GM23248 (cell line): ENCODE measurements around the gene WDR48. TPM values are rescaled to one million over a fixed set of nuclear protein-coding genes. Genes with fewer than 3 reads are reported as not detected.

Experiments used
- DNase-seq: peaks from one replicate; pipeline ENCODE4 v3.0.0-alpha.2; 2015
- H2AFZ ChIP-seq: fragments of 200-600 bp; sonication (generic); 2 replicates; pipeline ENCODE4 v1.6.1; 2016; ENCODE audit warnings: antibody characterized with exemption
- H3F3A ChIP-seq: fragments of 200-600 bp; sonication (generic); 2 replicates; pipeline ENCODE4 v1.6.1; 2016; ENCODE audit warnings: mild to moderate bottlenecking, antibody characterized with exemption, mixed run types; ENCODE audit not compliant: insufficient read depth
- H3K27ac ChIP-seq: fragments of 200-600 bp; sonication (generic); 2 replicates; pipeline ENCODE4 v1.5.1; 2016; ENCODE audit warnings: mild to moderate bottlenecking
- H3K27me3 ChIP-seq: fragments of 200-600 bp; sonication (generic); replicated peaks from 2 replicates; pipeline ENCODE4 v1.6.1; 2016; ENCODE audit warnings: mild to moderate bottlenecking; ENCODE audit not compliant: insufficient read depth
- H3K36me3 ChIP-seq: fragments of 200-600 bp; sonication (generic); 2 replicates; pipeline ENCODE4 v1.6.1; 2016; ENCODE audit warnings: low read depth, mild to moderate bottlenecking
- H3K4me1 ChIP-seq: fragments of 200-600 bp; sonication (generic); 2 replicates; pipeline ENCODE4 v1.6.1; 2016; ENCODE audit warnings: mild to moderate bottlenecking; ENCODE audit not compliant: insufficient read depth
- H3K4me2 ChIP-seq: fragments of 200-600 bp; sonication (generic); one replicate; pipeline ENCODE4 v1.6.1; 2016; ENCODE audit warnings: mild to moderate bottlenecking; ENCODE audit not compliant: unreplicated experiment
- H3K4me3 ChIP-seq: fragments of 200-600 bp; sonication (generic); 2 replicates; pipeline ENCODE4 v1.5.1; 2016; ENCODE audit warnings: mild to moderate bottlenecking
- H3K79me2 ChIP-seq: fragments of 200-600 bp; sonication (generic); 2 replicates; pipeline ENCODE4 v1.6.1; 2016; ENCODE audit warnings: mild to moderate bottlenecking; ENCODE audit not compliant: insufficient read depth
- H3K9ac ChIP-seq: fragments of 200-600 bp; sonication (generic); 2 replicates; pipeline ENCODE4 v1.6.1; 2016; ENCODE audit warnings: mild to moderate bottlenecking
- H3K9me2 ChIP-seq: fragments of 200-600 bp; sonication (generic); 2 replicates; pipeline ENCODE4 v1.6.1; 2016; ENCODE audit warnings: mixed run types, mild to moderate bottlenecking, moderate library complexity; ENCODE audit not compliant: insufficient read depth
- H3K9me3 ChIP-seq: fragments of 200-600 bp; sonication (generic); one replicate; pipeline ENCODE4 v1.6.1; 2017; ENCODE audit warnings: low read depth
- H4K20me1 ChIP-seq: fragments of 200-600 bp; sonication (generic); 2 replicates; pipeline ENCODE4 v1.6.0; 2016; ENCODE audit not compliant: insufficient read depth
- EZH2 ChIP-seq: fragments of 200-600 bp; sonication (generic); IDR thresholded peaks from 2 replicates; pipeline ENCODE4 v1.6.1; 2018; ENCODE audit warnings: antibody characterized with exemption, mild to moderate bottlenecking; ENCODE audit not compliant: insufficient read depth, poor library complexity, severe bottlenecking
- EZH2phosphoT487 ChIP-seq: fragments of 200-600 bp; sonication (generic); IDR thresholded peaks from 2 replicates; pipeline ENCODE4 v1.6.1; 2018; ENCODE audit warnings: antibody characterized with exemption, moderate library complexity, mild to moderate bottlenecking, low read depth; ENCODE audit not compliant: insufficient read depth
- WGBS, 2 experiments: methylation state at CpG; one replicate each; pipeline ENCODE4 v1.1.6; 2015 to 2017; ENCODE audit warnings: low lambda C conversion rate in 2 of 2, low coverage in 1 of 2; ENCODE audit errors: missing lambda C conversion rate in 2 of 2; 5-methylcytosine and 5-hydroxymethylcytosine counted together
- in situ Hi-C: fragments of 300-500 bp; cut with MboI; formaldehyde crosslinking; loops from 2 replicates; pipeline ENCODE4 v1.15.0; 2020
- polyA plus RNA-seq: library from polyadenylated mRNA; unstranded; fragments of >200 nt; fragmentation: Nextera tagmentation; extraction: Ambion mirVana; gene quantifications from 2 replicates; pipeline ENCODE4 v1.2.1, GENCODE V29; 2016
- total RNA-seq: library from RNA; depleted of rRNA; stranded (reverse); fragments of >200 nt; shearing (Covaris generic); gene quantifications from 2 replicates; pipeline ENCODE4 v1.2.3, GENCODE V29; 2014

The WDR48 gene
- total and polyA plus RNA-seq, 2 experiments from 2014 or later: 25.7 to 29.7 TPM

DNA sequence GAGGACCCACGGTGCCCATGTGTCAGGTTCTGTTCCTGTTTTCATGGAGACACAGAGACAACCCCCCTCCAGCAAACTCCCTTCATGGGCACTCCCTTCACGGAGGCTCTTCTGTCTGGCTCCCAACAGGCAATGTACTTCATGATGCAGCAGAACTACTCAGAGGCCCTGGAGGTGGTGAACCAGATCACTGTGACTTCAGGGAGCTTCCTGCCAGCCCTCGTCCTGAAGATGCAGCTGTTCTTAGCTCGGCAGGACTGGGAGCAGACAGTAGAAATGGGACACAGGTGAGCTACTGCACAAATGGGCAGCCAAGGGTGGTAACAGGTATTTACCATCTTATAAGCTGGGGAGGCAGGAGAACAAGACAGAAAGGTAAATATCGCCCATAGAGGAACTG is 62.6 kb downstream of the WDR48 start:
- Histone ChIP-seq H4K20me1 (no peaks in the 10 kb centered on the region), H3K4me2 (no peak overlapping the region), H3K9ac (no peak overlapping the region), H3K27me3 (no peaks in the 10 kb centered on the region), H3F3A (no peaks in the 10 kb centered on the region), H3K36me3 (no peaks in the 10 kb centered on the region), H3K79me2 (no peaks in the 10 kb centered on the region), H3K4me1 (no peaks in the 10 kb centered on the region), H3K4me3 (no peak overlapping the region), H3K9me2 (no peaks in the 10 kb centered on the region), H2AFZ (no peak overlapping the region), H3K27ac (no peak overlapping the region), H3K9me3 (no peaks in the 10 kb centered on the region)
- DNase-seq: no peak
- WGBS, 2 experiments: 67 to 73% methylated on average over 5 of the region's 5 CpGs
- TF ChIP-seq EZH2phosphoT487 (no peak), EZH2 (no peak)
- in situ Hi-C loops: no loop called here

DNA sequence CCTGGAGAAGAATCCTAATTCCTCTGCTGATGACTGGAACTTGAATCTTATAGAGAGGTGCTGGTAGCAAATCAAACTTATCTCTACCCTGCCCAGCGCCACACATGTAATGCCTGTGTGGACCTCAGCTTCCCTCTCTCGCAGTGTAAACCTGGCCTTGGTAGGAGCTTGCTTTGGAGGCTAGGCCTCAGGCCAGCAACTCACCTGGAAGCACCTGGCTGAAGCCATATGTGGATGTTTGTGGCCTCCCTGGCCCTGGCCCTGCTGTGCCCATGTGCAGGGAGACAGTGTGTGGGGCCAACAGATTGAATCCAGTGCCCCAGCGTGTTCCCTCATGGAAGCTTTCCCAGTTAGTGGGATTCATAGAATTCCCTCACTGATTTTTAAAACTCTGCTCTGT is 64.1 kb downstream of the WDR48 start:
- Histone ChIP-seq H4K20me1 (no peaks in the 10 kb centered on the region), H2AFZ (no peak overlapping the region), H3F3A (no peaks in the 10 kb centered on the region), H3K4me2 (no peak overlapping the region), H3K27ac (no peak overlapping the region), H3K79me2 (no peaks in the 10 kb centered on the region), H3K9me2 (no peaks in the 10 kb centered on the region), H3K9ac (no peak overlapping the region), H3K4me3 (no peak overlapping the region), H3K4me1 (no peaks in the 10 kb centered on the region), H3K27me3 (no peaks in the 10 kb centered on the region), H3K36me3 (no peaks in the 10 kb centered on the region), H3K9me3 (no peaks in the 10 kb centered on the region)
- 97 to 98% methylated on average over 3 of the region's 3 CpGs for WGBS, 2 experiments
- in situ Hi-C loops: no loop called here
- TF ChIP-seq EZH2: no peak
- DNase-seq: no peak

DNA sequence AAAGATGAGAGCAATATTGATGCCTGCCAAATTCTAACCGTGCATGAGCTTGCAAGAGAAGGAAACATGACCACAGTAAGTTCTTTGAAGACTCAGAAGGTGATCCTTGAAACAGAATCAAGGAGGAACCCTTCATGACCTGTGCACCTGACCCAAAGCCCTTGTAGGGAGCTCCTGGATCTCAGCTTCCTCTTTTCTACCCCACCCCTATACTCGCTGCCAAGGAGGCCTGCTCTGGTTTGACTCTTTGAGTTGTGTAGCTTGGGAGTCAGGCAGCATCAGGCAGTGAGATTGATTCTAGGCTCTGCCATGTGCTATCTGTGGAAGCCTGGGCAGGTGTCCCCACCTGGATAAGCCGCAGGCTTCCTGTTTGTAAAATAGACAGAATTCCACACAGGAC is 66.3 kb downstream of the WDR48 start:
- Histone ChIP-seq H2AFZ (no peak overlapping the region), H3K79me2 (no peaks in the 10 kb centered on the region), H3F3A (no peaks in the 10 kb centered on the region), H3K36me3 (no peaks in the 10 kb centered on the region), H3K27ac (no peak overlapping the region), H3K9me2 (no peaks in the 10 kb centered on the region), H3K4me1 (no peaks in the 10 kb centered on the region), H3K4me3 (no peak overlapping the region), H3K4me2 (no peak overlapping the region), H3K9me3 (no peaks in the 10 kb centered on the region), H3K9ac (no peak overlapping the region), H4K20me1 (no peaks in the 10 kb centered on the region), H3K27me3 (no peaks in the 10 kb centered on the region)
- in situ Hi-C loops: no loop called here
- TF ChIP-seq EZH2phosphoT487 (no peak), EZH2 (no peak)
- WGBS, 2 experiments: 76 to 84% methylated on average over 3 of the region's 3 CpGs
- DNase-seq: no peak

DNA sequence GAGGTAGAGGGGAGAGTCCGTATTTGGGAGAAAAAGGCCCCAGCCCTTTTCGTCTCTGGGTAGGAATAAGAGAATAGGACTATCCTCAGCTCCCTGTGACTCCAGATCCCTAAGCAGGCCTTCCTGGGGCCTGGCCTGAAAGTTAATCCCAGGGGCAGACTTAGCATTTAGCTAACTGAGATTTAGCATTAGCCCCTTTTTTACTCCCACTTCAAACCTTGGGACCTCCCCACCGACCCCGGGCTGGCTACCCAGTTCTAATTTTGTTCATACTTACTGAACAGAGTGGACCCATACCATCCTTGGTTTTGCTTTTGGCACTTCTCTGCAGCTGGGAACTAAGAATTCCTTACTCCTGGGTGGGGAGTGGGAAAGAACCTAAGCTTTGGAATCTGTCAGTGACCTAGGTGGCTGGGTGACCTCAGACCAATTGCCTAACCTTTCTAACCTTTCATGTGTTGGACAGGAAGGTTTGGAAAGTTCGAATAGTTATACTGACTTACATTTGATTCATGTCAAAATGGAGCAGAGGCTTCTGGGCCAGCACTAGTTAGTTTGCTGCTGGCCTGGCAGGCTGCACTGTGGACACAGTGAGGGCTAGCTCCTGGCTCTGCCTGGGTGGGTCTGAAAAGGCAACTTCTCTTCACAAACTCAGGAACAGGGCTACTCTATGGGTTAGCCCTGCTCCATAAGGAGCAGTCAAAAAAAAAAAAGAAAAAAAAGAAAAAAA is 67.3 kb downstream of the WDR48 start:
- WGBS, 2 experiments: 68 to 72% methylated on average over 5 of the region's 5 CpGs

More for the DNA sequence above, 67.3 kb downstream of the WDR48 start:
- Histone ChIP-seq H3K36me3 (no peaks in the 10 kb centered on the region), H3K9me2 (no peaks in the 10 kb centered on the region), H3K4me3 (no peak overlapping the region), H4K20me1 (no peaks in the 10 kb centered on the region), H3K79me2 (no peaks in the 10 kb centered on the region), H3K9ac (no peak overlapping the region), H3K4me1 (no peaks in the 10 kb centered on the region), H3K27ac (no peak overlapping the region), H3K27me3 (no peaks in the 10 kb centered on the region), H3F3A (no peaks in the 10 kb centered on the region), H3K9me3 (no peaks in the 10 kb centered on the region), H3K4me2 (no peak overlapping the region), H2AFZ (no peak overlapping the region)
- TF ChIP-seq EZH2phosphoT487: no peak
- no peak for TF ChIP-seq EZH2
- DNase-seq: no peak
- in situ Hi-C loops: no loop called here
